Right cardiac atrium (tissue), 5 donors: ENCODE data around the gene SLC40A1. TPM values are rescaled to one million over a fixed set of nuclear protein-coding genes. Genes with fewer than 3 reads are reported as not detected.
A peak's percentile ranks its signal among the peaks of the same experiment; 100 is the strongest.
"Not testable (repeated sequence)": the region's sequence is repeated elsewhere in the genome, so short reads cannot be mapped to it uniquely, and the experiment has no call there.

Experiments
- ATAC-seq, 2 donors: fragments of 200-7000 bp; cut with Tn5 transposase; one replicate each; pipeline versions ENCODE4 v1.8.0 to v1.9.1; 2020; ENCODE audit warnings: moderate library complexity in 2 of 2, mild to moderate bottlenecking in 1 of 2
- DNase-seq, 3 donors: peaks; one replicate each; pipeline ENCODE4 v3.0.0-alpha.2; 2020
- H3K27ac ChIP-seq: one replicate; pipeline ENCODE4 v1.5.1; 2013; ENCODE audit warnings: mild to moderate bottlenecking, low read length, control low read depth, moderate library complexity
- H3K27me3 ChIP-seq: one replicate; pipeline ENCODE4 v1.6.1; 2013; ENCODE audit not compliant: control insufficient read depth, insufficient read depth
- H3K4me1 ChIP-seq: one replicate; pipeline ENCODE4 v1.6.1; 2013; ENCODE audit warnings: low read length; ENCODE audit not compliant: control insufficient read depth, insufficient read depth
- H3K4me3 ChIP-seq: one replicate; pipeline ENCODE4 v1.5.1; 2013; ENCODE audit warnings: low read length, control low read depth
- H3K9me3 ChIP-seq: one replicate; pipeline ENCODE4 v1.6.1; 2013; ENCODE audit warnings: low read length; ENCODE audit not compliant: control insufficient read depth
- WGBS: extraction: QIAGEN DNeasy Blood & Tissue Kit; methylation state at CpG from one replicate; pipeline ENCODE4 v1.1.7; 2013; 5-methylcytosine and 5-hydroxymethylcytosine counted together
- intact Hi-C, 4 donors: fragments of 100-400 bp; cut with DNase I; formaldehyde crosslinking; loops; one replicate each; pipeline versions ENCODE4 v1.11.0 to v1.14.0; 2022 to 2023
- polyA plus RNA-seq: library from polyadenylated mRNA; stranded (reverse); fragments of 200-250 nt; gene quantifications from one replicate; pipeline ENCODE4 v1.2.3, GENCODE V29; 2013
- total RNA-seq, 4 donors: library from RNA; stranded (reverse); fragmentation: NEBNext Ultra II Directional; extraction: Animal tissue kit (Norgen Biotek cat#: 25700); gene quantifications; one replicate each; pipeline ENCODE4 v1.2.1, GENCODE V29; 2021
- donor health status: healthy with polysubstance abuse.
- donor health status: DM: no; HTN: yes; CAD: no.
- donor health status: DM: no; HTN: no; CAD: no.
- donor health status: DM: no; HTN: yes; CAD: no; lungs with severe emphysema.
- donor health status: DM: yes; HTN: yes; CAD: no.

SLC40A1 gene
- total and polyA plus RNA-seq, 5 donors: 32.2 to 86.9 (median 65.7) TPM

DNA sequence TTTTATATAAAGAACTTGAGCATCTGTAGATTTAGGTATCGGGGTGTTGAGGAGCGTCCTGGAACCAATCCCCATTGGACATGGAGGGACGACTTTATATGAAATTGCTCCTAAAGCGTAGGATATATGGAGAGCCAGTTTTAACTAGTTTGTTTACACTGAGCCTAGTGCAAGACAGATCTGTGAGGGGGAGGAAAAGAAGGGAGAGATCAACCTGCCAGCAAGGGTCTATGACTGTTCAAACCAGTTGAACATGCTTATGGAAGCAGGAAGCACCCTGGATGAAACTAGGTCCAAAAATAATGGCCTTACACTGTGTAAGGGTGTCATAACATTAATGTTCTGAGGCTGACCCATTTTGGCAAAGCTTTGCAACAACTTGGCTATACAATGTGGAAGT lies 34.0 kb upstream of the SLC40A1 start:
- no peak for ATAC-seq
- H3K27ac ChIP-seq: no peak overlapping the region
- no peak overlapping the region for H3K4me3 ChIP-seq
- H3K4me1 ChIP-seq: peaks cover 4% of the 10 kb centered on the region
- H3K27me3 ChIP-seq: no peaks in the 10 kb centered on the region
- intact Hi-C loops: no loop called here
- WGBS: 89% methylated on average over 4 of the region's 4 CpGs
- no peaks in the 10 kb centered on the region for H3K9me3 ChIP-seq
- DNase-seq: no peak

DNA sequence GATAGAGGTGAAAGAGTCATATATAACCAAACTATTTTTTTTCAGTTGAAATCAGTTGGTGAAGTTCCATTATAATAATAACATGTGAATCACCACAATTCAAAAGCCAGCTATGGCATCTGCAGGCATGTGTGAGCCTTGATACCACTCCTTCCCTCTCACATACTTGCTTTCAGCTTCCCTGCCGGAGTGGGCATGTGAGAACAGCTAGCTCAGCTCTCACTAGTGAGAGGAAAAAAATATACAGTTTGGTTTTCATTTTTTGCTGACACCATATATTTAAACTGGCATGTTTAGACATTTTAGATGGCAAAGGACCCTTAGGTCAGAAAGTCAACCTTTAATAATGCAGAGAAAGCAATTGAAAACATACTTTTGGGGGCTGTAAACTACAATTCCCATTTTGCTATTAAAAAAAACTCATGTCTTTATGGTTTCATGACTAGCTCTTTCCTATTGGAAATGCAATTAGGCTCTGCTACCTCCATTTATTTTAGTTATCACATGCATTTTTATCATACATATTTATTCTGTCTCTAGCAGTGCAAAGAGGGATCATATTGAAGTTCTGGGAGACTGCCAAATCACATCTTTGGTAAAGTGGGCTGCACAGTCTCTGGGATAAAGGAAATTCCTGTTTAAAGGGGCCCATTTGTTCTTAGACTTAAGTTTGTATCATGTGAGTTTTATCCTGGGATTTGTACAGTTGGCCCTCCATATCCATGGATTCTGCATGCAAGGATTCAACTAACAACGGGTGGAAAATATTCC lies 33.2 kb upstream of the SLC40A1 start:
- Histone ChIP-seq H3K27ac (peak overlapping the region; percentile 86), H3K9me3 (no peaks in the 10 kb centered on the region), H3K4me1 (peaks cover 4% of the 10 kb centered on the region), H3K4me3 (peak overlapping the region; percentile 55), H3K27me3 (no peaks in the 10 kb centered on the region)
- ATAC-seq (peak; percentile 86), DNase-seq (peak in 1 of 3 donors; percentile 57)
- intact Hi-C loops: no loop called here
- WGBS: 24% methylated on average over 2 of the region's 2 CpGs

DNA sequence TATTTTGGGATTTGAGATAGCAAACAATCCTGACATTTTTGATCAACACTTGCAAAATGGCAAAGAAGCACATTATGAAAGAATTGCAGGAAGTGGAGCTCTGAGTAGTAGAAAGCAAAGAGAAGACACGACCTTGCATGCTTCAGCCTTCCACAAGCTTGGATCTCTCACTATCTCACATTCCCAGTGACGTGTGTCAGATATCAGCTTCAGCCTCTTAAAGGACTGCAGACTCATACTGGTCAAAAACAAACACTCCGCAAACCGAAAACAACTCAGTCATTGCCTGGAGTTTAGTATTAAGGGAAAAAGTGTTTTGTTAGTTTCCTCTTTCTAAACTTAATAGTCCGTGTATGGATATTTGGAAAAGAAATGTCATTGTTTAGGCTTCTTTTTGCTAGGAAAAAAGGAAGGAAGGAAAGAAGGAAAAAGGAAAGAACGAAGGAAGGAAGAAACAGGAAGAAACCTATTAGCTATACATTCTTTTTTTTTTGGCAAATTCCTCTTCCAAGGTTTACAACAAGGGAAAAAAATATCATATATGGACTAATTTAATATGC lies 32.6 kb upstream of the SLC40A1 start:
- peak; percentile 98 for ATAC-seq
- Histone ChIP-seq H3K27me3 (no peaks in the 10 kb centered on the region), H3K27ac (peak overlapping the region; percentile 82), H3K4me1 (peaks cover 4% of the 10 kb centered on the region), H3K9me3 (no peaks in the 10 kb centered on the region), H3K4me3 (peak overlapping the region; percentile 55)
- intact Hi-C loops: no loop called here
- WGBS: 3% methylated on average over 6 of the region's 6 CpGs
- no peak for DNase-seq

DNA sequence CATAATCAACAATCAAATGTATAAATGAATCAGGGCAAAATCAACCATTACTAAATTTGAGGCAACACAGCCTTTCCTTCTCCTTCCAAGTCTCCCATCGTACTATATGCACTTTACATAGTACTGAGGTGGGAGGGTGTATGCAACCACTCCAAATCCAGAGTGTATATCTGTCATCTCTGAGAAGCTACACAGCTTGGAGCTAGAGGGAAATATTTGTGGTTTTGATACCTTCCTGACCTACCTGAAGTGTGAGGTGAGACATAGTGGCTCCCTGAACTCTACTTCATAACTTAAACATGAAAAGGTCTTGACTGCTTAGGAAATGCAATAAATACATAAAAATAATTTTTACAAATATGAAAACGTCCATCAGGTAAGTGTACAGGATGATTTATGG lies 30.1 kb upstream of the SLC40A1 start:
- H3K9me3 ChIP-seq: no peaks in the 10 kb centered on the region
- no peak for DNase-seq
- H3K27ac ChIP-seq: no peak overlapping the region
- 88% methylated on average over 2 of the region's 2 CpGs for WGBS
- no peak for ATAC-seq
- H3K4me1 ChIP-seq: peaks cover 4% of the 10 kb centered on the region
- no peaks in the 10 kb centered on the region for H3K27me3 ChIP-seq
- intact Hi-C loops: no loop called here
- no peak overlapping the region for H3K4me3 ChIP-seq

DNA sequence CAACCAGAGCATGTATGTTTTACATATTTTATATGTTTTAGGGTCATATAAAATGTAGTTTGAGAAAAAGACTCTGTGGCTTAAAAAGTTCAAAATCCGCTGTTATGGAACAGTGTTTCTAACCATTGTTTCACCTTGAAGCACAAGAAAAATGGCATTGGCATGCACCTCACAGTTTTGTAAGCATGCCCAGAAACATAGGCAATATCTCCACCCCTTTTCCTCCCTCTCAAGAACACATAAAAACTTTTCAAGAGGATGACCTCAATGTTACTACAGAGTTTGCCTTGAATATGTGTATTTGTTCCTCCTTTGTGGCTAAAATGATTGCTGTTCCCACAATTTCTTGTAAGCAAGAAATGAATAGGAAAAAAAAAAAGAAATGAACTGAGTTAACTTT lies 29.3 kb upstream of the SLC40A1 start:
- peaks cover 4% of the 10 kb centered on the region for H3K4me1 ChIP-seq
- 96% methylated on average over 1 of the region's 1 CpG for WGBS
- H3K4me3 ChIP-seq: no peak overlapping the region
- intact Hi-C loops: no loop called here
- ATAC-seq (no peak), DNase-seq (no peak)
- H3K27me3 ChIP-seq: no peaks in the 10 kb centered on the region
- no peak overlapping the region for H3K27ac ChIP-seq
- no peaks in the 10 kb centered on the region for H3K9me3 ChIP-seq

DNA sequence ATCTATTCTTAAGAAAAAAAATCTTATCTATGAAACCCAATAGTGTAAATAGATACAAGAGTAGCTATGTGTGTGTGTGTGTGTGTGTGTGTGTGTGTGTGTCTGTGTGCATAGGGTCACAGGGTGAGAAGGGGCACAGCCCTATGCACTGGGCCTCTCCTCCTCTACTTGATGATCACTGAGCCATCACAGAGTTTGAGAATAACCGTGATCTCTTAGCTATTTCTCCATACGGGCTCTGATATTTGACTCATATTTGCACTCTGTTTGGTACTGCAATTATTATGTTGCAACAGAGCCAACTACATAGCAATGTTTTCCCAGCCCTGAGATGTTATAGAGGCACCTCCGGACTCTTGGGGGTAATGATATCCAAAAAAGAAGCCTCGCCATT lies 28.8 kb upstream of the SLC40A1 start:
- H3K4me3 ChIP-seq: no peak overlapping the region
- H3K27me3 ChIP-seq: no peaks in the 10 kb centered on the region
- DNase-seq (no peak), ATAC-seq (no peak)
- no peaks in the 10 kb centered on the region for H3K9me3 ChIP-seq
- no peak overlapping the region for H3K27ac ChIP-seq
- H3K4me1 ChIP-seq: peaks cover 4% of the 10 kb centered on the region
- 81% methylated on average over 4 of the region's 4 CpGs for WGBS
- intact Hi-C loops: no loop called here

DNA sequence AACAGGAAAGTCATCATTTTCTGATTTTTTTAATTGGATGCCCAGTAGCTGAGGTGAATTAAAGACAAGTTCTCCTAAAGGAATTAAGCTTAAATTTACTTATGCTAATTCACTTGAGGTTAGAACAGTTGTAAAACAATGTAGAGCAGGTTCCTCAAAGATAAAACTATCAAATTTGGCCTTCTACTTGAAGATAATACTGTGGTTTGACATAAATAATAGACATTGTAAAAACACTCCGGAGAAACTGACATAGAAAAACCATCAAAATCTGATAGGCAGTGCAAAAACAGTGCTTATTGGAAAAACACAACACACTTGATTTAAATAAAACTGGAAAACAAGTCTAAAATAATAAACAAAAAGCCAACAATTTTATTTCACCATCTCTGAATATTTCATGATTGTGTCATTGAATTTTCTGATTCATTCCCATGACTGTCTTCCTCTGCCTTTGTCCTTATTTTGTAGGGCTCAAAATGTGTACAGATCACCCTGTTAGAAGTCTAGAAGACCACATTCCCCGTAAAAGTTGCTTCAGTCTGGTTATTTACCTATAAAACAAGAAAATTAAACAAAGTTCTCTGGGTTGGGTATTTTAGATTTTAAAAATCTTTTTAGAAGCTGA lies 28.3 kb upstream of the SLC40A1 start:
- H3K4me1 ChIP-seq: peaks cover 4% of the 10 kb centered on the region
- WGBS: 84% methylated on average over 2 of the region's 2 CpGs
- ATAC-seq (no peak), DNase-seq (no peak)
- intact Hi-C loops: no loop called here
- no peak overlapping the region for H3K4me3 ChIP-seq
- no peaks in the 10 kb centered on the region for H3K9me3 ChIP-seq
- H3K27me3 ChIP-seq: no peaks in the 10 kb centered on the region
- H3K27ac ChIP-seq: no peak overlapping the region

DNA sequence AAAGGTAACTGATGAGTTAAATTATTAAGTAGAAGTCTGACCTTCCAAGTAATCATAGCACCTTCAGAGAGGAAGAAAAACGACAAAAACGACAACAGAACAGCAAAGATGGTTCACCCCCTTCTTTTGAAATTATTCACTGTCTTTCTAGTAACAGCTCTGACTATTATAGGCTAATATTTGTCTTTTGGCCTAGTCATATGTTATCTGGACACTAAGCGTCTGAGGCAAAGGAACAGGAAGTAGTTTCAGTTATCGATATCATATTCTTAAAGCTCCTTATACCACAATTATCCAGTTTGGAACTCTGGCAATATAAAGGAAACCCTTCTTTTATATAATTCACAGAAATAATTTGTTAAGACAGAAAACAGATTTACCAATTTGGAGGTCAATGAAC lies 27.6 kb upstream of the SLC40A1 start:
- H3K27ac ChIP-seq: no peak overlapping the region
- WGBS: 87% methylated on average over 4 of the region's 4 CpGs

DNA sequence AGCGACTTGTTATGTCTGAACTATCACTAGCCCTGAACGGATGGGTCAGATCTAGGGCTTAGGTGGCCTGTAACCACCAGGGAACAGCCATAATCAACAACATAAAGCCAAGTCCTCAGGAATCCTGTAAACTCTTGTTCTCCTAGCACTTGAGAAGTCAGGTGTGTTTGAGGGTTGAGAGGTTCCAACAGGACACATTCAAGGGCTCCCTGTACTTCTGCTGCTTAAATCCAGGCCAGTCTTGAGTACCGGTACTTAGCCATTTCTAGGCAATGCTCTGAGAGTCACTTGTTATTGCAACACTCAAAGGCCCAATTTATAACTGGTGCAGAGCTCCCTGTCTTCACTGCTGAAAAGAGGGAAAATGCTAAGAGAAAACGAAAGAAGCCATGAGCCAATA lies 21.6 kb upstream of the SLC40A1 start:
- intact Hi-C loops: no loop called here
- ATAC-seq: no peak
- Histone ChIP-seq H3K9me3 (no peaks in the 10 kb centered on the region), H3K27ac (no peak overlapping the region), H3K27me3 (no peaks in the 10 kb centered on the region), H3K4me3 (no peak overlapping the region), H3K4me1 (no peaks in the 10 kb centered on the region)
- WGBS: 83% methylated on average over 4 of the region's 4 CpGs
- DNase-seq: no peak

More for the DNA sequence above, 27.6 kb upstream of the SLC40A1 start:
- ATAC-seq (no peak), DNase-seq (no peak)
- no peaks in the 10 kb centered on the region for H3K9me3 ChIP-seq
- peaks cover 2% of the 10 kb centered on the region for H3K4me1 ChIP-seq
- H3K4me3 ChIP-seq: no peak overlapping the region
- no peaks in the 10 kb centered on the region for H3K27me3 ChIP-seq
- intact Hi-C loops: no loop called here

DNA sequence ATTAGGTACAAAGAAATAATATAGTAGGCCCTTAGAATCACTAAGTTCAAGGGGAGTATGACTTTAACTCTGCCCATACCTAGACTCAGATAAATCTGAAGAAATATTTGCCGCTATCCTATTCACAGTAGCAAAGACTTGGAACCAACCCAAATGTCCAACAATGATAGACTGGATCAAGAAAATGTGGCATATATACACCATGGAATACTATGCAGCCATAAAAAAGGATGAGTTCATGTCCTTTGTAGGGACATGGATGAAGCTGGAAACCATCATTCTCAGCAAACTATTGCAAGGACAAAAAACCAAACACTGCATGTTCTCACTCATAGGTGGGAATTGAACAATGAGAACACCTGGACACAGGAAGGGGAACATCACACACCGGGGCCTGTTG lies 21.1 kb upstream of the SLC40A1 start:
- ATAC-seq, H3K27me3 ChIP-seq, intact Hi-C loops, H3K4me3 ChIP-seq, H3K9me3 ChIP-seq, H3K4me1 ChIP-seq, H3K27ac ChIP-seq, DNase-seq: not testable (repeated sequence)
- 93% methylated on average over 2 of the region's 2 CpGs for WGBS

DNA sequence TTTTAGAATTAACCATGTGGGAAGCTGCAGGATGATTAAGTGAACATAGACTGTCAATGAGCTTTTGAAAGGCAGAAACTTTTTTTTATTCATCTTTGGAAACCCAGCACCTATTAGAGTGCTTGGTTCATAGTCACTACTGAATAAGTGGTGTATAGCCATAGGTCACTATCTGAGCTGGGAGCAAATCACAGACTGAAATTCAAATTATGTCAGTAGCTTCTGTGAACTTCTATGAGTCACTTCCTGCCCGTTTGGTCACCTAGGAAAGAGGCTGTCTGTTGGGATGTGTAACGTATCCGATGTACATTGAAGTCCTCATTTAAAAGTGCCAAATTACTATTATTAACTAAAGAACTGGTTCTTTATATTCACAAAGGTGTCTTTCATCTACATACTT lies 20.5 kb upstream of the SLC40A1 start:
- no peak overlapping the region for H3K27ac ChIP-seq
- ATAC-seq (peak; percentile 31 to 58), DNase-seq (no peak)
- intact Hi-C loops: no loop called here
- H3K4me1 ChIP-seq: no peaks in the 10 kb centered on the region
- H3K9me3 ChIP-seq: no peaks in the 10 kb centered on the region
- H3K27me3 ChIP-seq: no peaks in the 10 kb centered on the region
- 54% methylated on average over 3 of the region's 3 CpGs for WGBS
- no peak overlapping the region for H3K4me3 ChIP-seq
